ENCODE results near the gene NPM3.

Gene NPM3

DNA sequence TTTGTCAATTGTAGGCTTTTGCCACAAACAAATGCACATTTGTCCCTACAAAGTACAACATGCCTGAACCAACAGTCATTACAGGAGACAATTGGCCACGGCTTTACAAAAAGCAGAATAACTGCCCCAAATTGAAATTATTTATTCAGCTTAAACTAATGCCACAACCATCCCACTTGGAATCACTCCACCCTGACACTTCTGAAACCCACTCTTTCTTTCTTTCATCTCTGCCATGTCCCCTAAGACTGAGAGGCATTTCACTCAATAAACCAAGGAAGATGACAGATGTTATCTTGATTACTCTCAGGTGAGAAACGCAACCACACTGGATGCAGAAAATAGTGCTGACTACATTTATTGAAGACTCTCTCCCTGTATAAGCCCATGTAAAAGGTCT is 2.6 kb upstream of the NPM3 start:
- TF ChIP-seq, protein P1, sequence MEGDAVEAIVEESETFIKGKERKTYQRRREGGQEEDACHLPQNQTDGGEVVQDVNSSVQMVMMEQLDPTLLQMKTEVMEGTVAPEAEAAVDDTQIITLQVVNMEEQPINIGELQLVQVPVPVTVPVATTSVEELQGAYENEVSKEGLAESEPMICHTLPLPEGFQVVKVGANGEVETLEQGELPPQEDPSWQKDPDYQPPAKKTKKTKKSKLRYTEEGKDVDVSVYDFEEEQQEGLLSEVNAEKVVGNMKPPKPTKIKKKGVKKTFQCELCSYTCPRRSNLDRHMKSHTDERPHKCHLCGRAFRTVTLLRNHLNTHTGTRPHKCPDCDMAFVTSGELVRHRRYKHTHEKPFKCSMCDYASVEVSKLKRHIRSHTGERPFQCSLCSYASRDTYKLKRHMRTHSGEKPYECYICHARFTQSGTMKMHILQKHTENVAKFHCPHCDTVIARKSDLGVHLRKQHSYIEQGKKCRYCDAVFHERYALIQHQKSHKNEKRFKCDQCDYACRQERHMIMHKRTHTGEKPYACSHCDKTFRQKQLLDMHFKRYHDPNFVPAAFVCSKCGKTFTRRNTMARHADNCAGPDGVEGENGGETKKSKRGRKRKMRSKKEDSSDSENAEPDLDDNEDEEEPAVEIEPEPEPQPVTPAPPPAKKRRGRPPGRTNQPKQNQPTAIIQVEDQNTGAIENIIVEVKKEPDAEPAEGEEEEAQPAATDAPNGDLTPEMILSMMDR (IDR thresholded peaks at IDR 0.05), result no peak

DNA sequence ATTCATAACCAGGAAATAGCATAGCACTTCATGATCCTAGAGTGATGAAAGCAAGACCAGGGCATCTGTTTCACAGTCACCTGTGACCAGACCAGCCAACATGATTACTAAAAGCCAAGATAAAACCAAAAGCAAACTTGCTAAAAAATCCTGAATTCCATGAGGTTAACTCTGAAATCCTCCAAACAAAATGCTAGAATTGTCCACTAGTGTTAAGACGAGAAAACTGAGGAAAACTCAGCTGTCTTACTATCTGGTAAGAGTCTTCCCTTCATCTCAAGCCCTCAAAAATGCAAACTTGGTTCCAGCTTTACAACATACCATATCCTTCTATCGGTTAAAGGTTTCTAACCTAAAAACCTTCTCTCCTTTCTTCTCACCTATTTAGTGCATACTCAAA is 1.3 kb upstream of the NPM3 start:
- no peaks in the 10 kb centered on the region for H3K36me3 ChIP-seq (ENCODE audit: control insufficient read depth, insufficient read depth, low read length)

More for the DNA sequence above, 2.6 kb upstream of the NPM3 start:
- H3K4me2 ChIP-seq (ENCODE audit: low read length), result peak overlapping the region; percentile 64
- no peak overlapping the region for H3K4me3 ChIP-seq (ENCODE audit: low read depth, low read length)
- peak overlapping the region; percentile 88 for H3K27ac ChIP-seq
- H3K9ac ChIP-seq, result no peak overlapping the region
- peaks cover 37% of the 10 kb centered on the region for H3K4me1 ChIP-seq
- H3K27me3 ChIP-seq (ENCODE audit: control insufficient read depth, insufficient read depth, low read length), result no peaks in the 10 kb centered on the region
- no peak overlapping the region for H2AFZ ChIP-seq
- H3K36me3 ChIP-seq (ENCODE audit: control insufficient read depth, insufficient read depth, low read length), result no peaks in the 10 kb centered on the region
- H3K79me2 ChIP-seq, result peaks cover 11% of the 10 kb centered on the region
- H3K9me3 ChIP-seq (ENCODE audit: control insufficient read depth, low read length), result no peaks in the 10 kb centered on the region

DNA sequence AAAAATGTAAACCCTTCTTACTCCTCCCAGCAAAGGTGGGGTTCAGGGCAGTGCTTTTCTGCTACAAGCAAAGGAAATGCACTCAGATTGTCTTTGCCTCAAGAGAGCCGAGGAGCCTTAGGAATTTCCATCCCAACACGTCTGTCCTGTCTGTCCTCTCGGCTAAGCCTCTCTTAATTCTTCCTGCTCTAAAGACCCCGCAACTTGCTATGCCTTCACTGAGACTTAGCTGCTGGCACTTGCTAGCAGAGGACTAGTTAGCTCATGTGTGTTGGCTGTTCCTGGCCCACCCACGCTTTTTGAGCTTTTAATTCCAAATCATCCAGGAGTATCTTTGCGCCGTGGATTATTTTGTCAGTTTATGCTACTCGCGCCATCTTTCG is 481 bp upstream of the NPM3 start:
- H3K79me2 ChIP-seq, result peaks cover 7% of the 10 kb centered on the region
- H2AFZ ChIP-seq, result peak overlapping the region; percentile 86
- H3K9ac ChIP-seq, result no peak overlapping the region
- H3K36me3 ChIP-seq (ENCODE audit: control insufficient read depth, insufficient read depth, low read length), result no peaks in the 10 kb centered on the region
- TF ChIP-seq, protein P1 (IDR thresholded peaks at IDR 0.05), result no peak
- no peaks in the 10 kb centered on the region for H3K9me3 ChIP-seq (ENCODE audit: control insufficient read depth, low read length)
- peak overlapping the region; percentile 84 for H3K4me3 ChIP-seq (ENCODE audit: low read depth, low read length)
- H3K4me2 ChIP-seq (ENCODE audit: low read length), result peak overlapping the region; percentile 94
- H3K27ac ChIP-seq, result peak overlapping the region; percentile 88
- peaks cover 50% of the 10 kb centered on the region for H3K4me1 ChIP-seq
- H3K27me3 ChIP-seq (ENCODE audit: control insufficient read depth, insufficient read depth, low read length), result no peaks in the 10 kb centered on the region

More for the DNA sequence above, 1.3 kb upstream of the NPM3 start:
- H3K4me3 ChIP-seq (ENCODE audit: low read depth, low read length), result peak overlapping the region; percentile 84
- H3K9me3 ChIP-seq (ENCODE audit: control insufficient read depth, low read length), result no peaks in the 10 kb centered on the region
- H3K79me2 ChIP-seq, result peaks cover 7% of the 10 kb centered on the region
- H3K4me2 ChIP-seq (ENCODE audit: low read length), result peak overlapping the region; percentile 64
- H3K27me3 ChIP-seq (ENCODE audit: control insufficient read depth, insufficient read depth, low read length), result no peaks in the 10 kb centered on the region
- no peak overlapping the region for H2AFZ ChIP-seq
- TF ChIP-seq, protein P1 (IDR thresholded peaks at IDR 0.05), result no peak
- peaks cover 43% of the 10 kb centered on the region for H3K4me1 ChIP-seq
- H3K9ac ChIP-seq, result no peak overlapping the region
- H3K27ac ChIP-seq, result peak overlapping the region; percentile 88

DNA sequence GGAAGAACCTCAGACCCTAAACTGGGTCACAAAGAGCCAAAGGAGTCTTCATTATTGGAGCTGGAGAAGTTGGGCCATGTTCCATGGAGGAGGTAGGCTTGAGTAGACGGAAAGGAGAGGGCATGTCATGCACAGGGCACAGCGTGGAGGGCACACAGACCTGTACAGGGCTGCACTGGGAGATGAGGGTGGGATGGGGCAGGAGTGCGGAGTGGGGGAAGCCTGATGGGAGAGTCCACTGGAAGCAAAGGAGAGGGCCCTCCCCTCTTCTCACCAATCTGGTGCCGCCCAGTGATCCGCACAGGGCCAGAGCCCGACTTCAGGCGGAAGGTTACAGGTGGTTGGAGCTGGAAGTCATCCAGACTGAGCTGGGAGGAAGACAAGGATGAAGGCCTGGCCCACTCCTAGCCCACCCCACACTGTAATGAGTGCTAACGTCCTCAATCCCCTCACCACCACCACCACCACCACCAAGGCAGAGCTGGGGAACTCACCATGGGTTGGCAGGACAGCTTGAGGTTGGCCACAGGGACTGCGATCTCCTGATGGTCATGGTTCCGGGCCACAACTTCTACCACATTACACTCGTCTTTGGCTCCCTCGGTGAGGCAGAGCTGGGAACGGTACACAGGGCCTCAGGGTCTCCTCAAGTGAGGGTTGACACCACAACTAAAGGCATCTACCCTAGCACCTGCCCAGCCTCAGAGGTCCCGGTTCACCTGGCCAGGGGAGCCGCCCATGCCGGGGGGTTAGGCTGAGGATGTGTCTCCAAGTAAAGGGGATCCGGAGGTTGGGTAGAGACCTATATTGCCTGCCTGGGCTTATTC is 1.0 kb downstream of the NPM3 start:
- Histone ChIP-seq H3K27me3 (ENCODE audit: control insufficient read depth, insufficient read depth, low read length) (no peaks in the 10 kb centered on the region), H3K4me2 (ENCODE audit: low read length) (peak overlapping the region; percentile 94), H3K4me3 (ENCODE audit: low read depth, low read length) (peak overlapping the region; percentile 84), H2AFZ (no peak overlapping the region), H3K9ac (no peak overlapping the region), H3K79me2 (peaks cover 2% of the 10 kb centered on the region), H3K36me3 (ENCODE audit: control insufficient read depth, insufficient read depth, low read length) (no peaks in the 10 kb centered on the region), H3K4me1 (peaks cover 50% of the 10 kb centered on the region), H3K9me3 (ENCODE audit: control insufficient read depth, low read length) (no peaks in the 10 kb centered on the region), H3K27ac (no peak overlapping the region)
- TF ChIP-seq, protein P1 (IDR thresholded peaks at IDR 0.05), result no peak

DNA sequence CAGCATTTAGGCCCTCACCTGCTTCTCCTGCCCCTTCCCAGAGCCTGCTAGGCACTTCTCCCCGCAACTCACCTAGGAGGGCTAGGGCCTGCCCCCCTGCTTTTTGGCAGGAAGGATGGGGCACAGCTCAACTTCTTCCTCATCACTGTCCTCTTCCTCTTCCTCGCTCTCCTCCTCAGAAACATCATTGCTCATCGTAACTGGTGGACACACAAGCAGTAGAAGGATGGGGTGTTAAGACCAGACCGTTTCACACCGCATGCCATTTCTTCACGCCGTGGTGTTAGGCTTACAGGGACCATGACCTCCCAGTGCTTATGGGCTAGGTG is 1.6 kb downstream of the NPM3 start:
- no peak overlapping the region for H3K27ac ChIP-seq
- H3K4me3 ChIP-seq (ENCODE audit: low read depth, low read length), result no peak overlapping the region
- H3K36me3 ChIP-seq (ENCODE audit: control insufficient read depth, insufficient read depth, low read length), result no peaks in the 10 kb centered on the region
- peaks cover 50% of the 10 kb centered on the region for H3K4me1 ChIP-seq
- H2AFZ ChIP-seq, result no peak overlapping the region
- TF ChIP-seq, protein P1 (IDR thresholded peaks at IDR 0.05), result no peak
- H3K4me2 ChIP-seq (ENCODE audit: low read length), result peak overlapping the region; percentile 4
- no peaks in the 10 kb centered on the region for H3K79me2 ChIP-seq
- H3K9me3 ChIP-seq (ENCODE audit: control insufficient read depth, low read length), result no peaks in the 10 kb centered on the region
- no peak overlapping the region for H3K9ac ChIP-seq
- no peaks in the 10 kb centered on the region for H3K27me3 ChIP-seq (ENCODE audit: control insufficient read depth, insufficient read depth, low read length)
